ENCODE data around the gene IQGAP3.

Gene IQGAP3

GRCh38 chr1:156476501-156477298 lies 95.7 kb downstream of the IQGAP3 start:
- Histone ChIP-seq H3K4me3 (ENCODE audit: low read depth in 1 of 2, low read length in 1 of 2) (no peak overlapping the region), H3K27me3 (no peaks in the 10 kb centered on the region), H3K4me1 (ENCODE audit: control insufficient read depth in 1 of 2, insufficient read depth in 1 of 2, low read depth in 1 of 2, low read length in 1 of 2) (peaks cover 0 to 4% of the 10 kb centered on the region in 2 experiments), H3K9me3 (no peaks in the 10 kb centered on the region), H3K36me3 (peaks cover 100% of the 10 kb centered on the region), H3K27ac (no peak overlapping the region)
- no peak for TF ChIP-seq CTCF (IDR thresholded peaks at IDR 0.05)

- no peak overlapping the region for H3K4me3 ChIP-seq (ENCODE audit: low read depth in 1 of 2, low read length in 1 of 2)
- H3K27ac ChIP-seq: no peak overlapping the region
- no peaks in the 10 kb centered on the region for H3K9me3 ChIP-seq
- peaks cover 0 to under 1% of the 10 kb centered on the region in 2 experiments for H3K4me1 ChIP-seq (ENCODE audit: control insufficient read depth in 1 of 2, insufficient read depth in 1 of 2, low read depth in 1 of 2, low read length in 1 of 2)
- TF ChIP-seq CTCF (IDR thresholded peaks at IDR 0.05): no peak
- H3K36me3 ChIP-seq: peaks cover 100% of the 10 kb centered on the region
- no peaks in the 10 kb centered on the region for H3K27me3 ChIP-seq
These were observed 96.5 kb downstream of the IQGAP3 start for GRCh38 chr1:156475568-156476500.
